HG03558 (cell line): ENCODE data around the gene FOXS1.
"Not testable (repeated sequence)": the region's sequence is repeated elsewhere in the genome, so short reads cannot be mapped to it uniquely, and the experiment has no call there.

ENCODE experiments used
- ATAC-seq: cut with Tn5 transposase; IDR thresholded peaks from one replicate; pipeline ENCODE4 v1.9.1; 2021; ENCODE audit warnings: moderate number of reproducible peaks; ENCODE audit not compliant: unreplicated experiment; ENCODE audit errors: extremely low read depth

FOXS1 gene

DNA sequence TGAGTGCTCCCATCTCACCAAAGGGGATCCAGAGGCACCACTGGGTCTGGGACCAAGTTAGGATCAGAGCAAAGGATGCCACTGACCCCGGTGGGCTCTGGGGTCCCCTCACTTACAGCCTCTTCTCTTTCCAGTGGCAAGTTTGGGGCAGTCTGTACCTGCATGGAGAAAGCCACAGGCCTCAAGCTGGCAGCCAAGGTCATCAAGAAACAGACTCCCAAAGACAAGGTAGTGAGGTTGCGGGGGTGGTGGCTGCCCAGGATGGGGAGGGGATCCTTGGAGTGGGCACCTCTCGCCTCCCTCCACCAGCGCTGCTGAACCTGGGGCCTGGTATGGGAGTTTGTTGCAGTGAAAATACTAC, 21.3 kb downstream of the FOXS1 start:
- no peak for ATAC-seq

DNA sequence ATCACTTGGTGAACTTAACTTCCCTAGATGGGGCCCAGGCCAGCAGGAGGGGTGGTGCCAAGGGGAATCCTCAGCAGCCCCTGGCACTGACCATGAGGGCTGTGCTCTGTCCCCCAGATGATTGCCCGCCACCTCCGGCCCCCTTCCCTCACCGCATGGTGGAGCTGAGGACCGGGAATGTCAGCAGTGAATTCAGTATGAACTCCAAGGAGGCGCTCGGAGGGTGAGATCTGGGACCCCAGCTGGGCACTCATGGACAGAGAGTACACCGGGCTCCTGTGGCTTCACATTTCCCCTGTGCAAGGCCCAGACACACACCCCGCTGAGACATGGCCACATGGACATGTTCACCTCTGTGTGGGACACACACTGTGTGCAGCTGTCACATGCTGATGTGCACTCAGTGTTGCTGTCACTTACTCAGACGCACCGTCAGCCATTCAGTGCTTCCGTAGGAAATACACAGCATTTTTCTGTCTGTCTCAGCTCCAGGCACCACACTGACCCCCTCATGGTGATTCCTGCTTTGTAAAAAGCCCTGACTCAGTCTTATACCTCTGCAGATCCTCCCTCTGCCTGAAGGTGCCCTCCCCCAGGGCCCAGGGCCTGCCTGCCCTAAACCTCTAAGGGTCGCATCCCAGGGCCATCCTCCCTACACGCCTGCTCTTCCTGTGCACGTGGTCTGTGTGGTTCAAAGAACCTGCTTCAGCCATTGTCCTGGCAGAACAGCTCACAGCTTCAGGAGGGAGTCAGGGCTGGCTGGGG, 21.9 kb downstream of the FOXS1 start:
- no peak for ATAC-seq

GRCh38 chr20:31822421-31823330, 22.7 kb downstream of the FOXS1 start:
- no peak for ATAC-seq

GRCh38 chr20:31821427-31821826, 24.0 kb downstream of the FOXS1 start:
- no peak for ATAC-seq

DNA sequence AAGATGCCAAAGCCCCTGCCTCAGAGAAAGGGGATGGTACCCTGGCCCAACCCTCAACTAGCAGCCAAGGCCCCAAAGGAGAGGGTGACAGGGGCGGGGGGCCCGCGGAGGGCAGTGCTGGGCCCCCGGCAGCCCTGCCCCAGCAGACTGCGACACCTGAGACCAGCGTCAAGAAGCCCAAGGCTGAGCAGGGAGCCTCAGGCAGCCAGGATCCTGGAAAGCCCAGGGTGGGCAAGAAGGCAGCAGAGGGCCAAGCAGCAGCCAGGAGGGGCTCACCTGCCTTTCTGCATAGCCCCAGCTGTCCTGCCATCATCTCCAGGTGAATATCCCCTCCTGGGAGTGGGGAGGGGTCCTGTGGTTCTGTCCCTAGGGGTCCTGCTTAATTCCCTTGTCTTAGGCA, 25.2 kb downstream of the FOXS1 start:
- ATAC-seq: no peak

GRCh38 chr20:31819083-31819784, 26.2 kb downstream of the FOXS1 start, which contains the start of gene MYLK2:
Gene MYLK2 (plus strand): TSS chr20:31819356. CDS start chr20:31819581, 225 bp downstream.
- no peak for ATAC-seq

DNA sequence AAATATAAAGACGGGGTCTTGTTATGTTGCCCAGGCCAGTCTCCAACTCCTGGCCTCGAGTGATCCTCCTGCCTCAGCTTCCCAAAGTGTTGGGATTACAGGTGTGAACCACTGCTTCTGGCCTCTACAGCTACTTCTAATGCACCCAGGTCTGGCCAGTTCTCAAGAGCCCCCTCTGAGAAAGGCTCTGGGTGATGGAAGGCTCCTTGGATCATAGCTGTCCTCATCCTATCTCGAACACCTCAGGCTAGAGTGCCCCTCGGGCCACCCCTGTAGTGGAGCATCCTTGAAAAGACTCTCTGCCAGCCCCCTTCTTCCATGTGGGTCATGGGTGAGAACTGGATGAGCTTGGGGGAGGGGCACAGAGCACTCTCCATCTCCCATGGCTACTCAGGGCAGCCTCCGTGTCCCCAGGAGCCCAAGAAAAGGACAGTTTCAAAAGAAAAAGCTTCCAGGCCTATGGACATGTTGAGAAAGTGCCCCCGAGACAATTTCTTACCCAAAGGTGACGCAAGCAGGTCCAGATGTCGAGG, 27.0 kb downstream of the FOXS1 start:
- ATAC-seq: no peak

DNA sequence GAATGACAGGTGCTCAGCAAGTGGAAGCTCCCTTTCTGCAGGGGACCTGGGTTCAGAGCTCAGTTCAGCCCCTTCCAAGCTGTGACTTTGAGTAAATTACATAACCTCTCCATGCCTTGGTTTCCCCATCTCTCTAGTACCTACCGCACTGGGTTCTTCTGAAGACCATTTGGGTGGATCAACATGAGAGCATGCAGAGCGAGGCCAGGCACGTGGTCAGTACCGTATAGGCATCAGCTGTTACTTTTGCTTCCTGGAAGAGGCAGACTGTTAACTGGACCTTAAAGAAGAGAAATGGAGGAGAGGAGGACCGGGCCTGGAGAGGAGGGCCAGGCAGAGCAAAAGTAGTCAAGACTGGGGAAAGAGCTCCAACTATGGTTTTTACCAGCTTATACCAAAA, 27.9 kb downstream of the FOXS1 start:
- ATAC-seq: no peak

GRCh38 chr20:31816221-31816620, 29.2 kb downstream of the FOXS1 start:
- ATAC-seq: no peak

- ATAC-seq: no peak
Observed at GRCh38 chr20:31815408-31816188, 29.8 kb downstream of the FOXS1 start.

- ATAC-seq: not testable (repeated sequence)
Observed at GRCh38 chr20:31814142-31814541, 31.3 kb downstream of the FOXS1 start.

- no peak for ATAC-seq
Observed at GRCh38 chr20:31813611-31814010, 31.8 kb downstream of the FOXS1 start.

DNA sequence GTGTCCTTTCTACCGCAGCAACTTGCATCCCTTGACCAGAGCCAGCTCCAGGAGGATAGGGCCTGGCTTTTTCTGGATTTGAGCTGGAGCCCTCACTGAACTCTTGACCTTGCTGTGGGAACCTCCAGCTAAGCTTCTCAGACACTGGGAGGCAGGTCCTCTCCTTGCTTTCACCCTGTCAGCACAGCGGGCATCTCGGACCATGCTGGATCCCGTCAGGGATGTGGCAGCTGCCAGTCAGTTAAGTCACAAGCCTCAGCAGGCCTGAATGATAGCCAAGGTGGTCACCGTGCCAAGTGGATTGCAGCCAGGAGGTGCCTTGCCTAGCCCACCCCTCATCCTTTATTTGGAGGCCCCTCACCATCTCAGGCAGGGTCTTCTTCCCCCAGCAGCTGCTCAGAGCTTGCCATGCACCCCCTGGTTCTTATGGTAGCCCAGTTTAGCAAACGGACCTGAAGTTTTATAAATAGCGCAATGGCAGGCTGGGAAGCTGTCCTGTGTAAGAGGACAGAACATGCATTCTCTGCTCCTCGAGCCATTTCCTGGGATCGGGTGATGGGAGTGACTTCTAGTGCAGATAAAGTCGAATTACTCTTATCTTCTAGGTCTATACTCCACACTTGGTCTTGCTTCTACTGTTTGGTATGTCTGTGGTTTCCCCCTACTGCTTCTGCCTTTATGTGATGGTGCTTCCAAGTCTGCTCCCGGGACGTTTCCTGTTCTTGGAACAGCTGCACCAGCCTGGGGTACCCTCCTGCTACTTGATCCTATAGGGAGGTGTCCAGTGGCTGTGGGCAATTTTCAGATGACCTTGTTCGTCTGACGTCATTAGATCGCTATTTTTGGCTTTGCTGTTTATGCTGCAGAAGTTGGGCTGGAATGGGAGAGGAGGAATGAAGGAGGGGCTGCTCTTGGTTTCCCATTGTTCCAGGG, 33.3 kb downstream of the FOXS1 start:
- no peak for ATAC-seq

DNA sequence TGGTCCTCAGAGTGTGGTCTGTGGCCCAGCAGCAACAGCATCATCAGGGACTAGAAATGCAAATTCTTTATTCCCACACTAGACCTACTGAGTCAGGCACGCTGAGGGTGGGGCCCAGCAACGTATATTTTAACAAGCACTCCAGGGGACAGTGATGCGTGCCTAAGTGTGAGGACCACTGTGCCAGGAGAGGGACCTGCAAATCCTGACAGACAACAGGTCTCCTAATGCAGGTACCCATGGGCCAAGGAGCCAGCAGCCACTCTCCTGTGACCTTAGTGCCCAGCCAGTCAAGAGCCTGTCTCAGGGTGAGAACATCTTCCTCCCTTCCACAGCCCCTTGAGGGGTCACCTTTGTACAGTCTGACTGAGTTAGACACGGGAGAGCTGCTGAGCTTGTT, 34.2 kb downstream of the FOXS1 start:
- no peak for ATAC-seq

DNA sequence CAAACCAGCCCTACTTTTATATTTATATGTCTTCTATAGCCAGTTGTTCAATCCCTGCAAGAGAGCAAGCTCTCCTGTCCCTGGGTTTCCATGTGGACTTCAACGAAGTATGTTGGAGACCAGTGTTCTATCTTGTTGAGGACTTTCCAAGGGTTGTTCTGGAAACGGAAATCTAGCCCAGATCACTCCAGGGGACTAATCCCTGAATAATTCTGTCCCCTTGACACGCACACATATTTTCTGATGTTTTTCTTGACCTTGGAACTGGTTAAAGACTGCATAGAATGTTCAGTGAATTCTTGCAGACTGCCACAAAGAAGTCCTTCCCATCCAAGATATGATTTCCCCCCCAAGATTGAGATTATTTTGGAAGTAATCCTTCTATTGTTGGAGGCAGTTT, 35.7 kb downstream of the FOXS1 start:
- no peak for ATAC-seq

DNA sequence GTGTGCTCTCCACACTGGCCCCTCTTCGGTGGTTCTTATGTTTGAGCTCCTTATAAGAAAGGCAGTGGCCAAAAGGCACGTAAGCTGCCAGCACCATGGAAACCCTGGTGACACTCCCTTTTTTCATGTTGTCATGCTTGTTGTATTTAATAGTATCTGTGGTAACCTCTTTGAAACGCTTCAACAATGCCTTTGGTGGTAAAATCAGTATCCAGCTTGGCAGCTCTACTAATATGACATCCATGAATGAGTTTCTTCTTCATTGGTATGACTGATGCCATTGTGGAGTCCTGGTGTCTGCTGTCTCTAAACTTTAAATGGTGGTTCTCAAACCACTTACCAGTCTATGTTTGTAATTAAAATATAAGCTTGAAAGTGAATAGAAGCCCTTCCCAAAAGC, 36.9 kb downstream of the FOXS1 start:
- no peak for ATAC-seq

DNA sequence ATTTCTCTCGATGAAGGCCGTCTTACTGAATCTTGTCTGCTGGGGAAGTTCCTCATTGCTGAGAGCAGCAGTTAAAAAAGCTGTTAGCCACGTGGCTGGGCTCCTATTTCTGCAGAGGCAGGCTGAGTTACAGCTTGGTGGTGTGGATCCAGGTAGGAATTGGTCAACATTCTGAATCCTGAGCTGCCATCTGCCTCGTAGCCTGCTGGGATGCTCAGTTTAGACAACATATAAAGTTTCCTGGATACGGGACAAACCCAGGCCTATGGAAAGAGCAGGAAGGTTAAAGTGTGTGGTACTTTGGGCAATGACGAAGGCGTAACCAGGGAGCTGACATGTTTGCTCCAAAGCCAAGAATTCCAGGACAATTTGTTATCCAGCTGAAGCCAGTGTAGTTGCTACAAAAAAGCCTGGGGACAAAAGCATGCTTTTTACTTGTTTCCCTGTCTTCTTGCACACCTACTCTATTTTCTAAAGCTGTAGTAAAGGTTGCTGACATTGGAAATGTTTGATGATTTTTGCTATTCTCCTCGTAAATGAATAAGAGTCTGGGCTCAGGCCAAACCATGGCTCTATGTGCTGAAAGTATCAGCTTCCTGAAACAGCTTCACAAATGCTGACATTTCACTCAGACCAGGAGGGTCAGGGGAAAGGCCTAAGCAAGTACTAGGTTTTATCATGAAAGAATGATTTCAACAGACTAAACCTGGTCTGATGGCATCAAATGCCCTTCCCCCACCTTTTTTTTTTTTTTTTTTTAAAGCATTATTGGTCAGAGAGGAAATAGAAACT, 38.6 kb downstream of the FOXS1 start:
- no peak for ATAC-seq
